Gastroesophageal sphincter (tissue), 3 donors: Measurements from ENCODE around the gene MXRA7.

Source experiments
- CTCF ChIP-seq, 4 experiments: fragments of 200-600 bp in 2 of 4; fragments of 450-650 bp in 2 of 4; sonication (generic) in 1 of 4; IDR thresholded peaks; one replicate each; pipeline ENCODE4 v1.5.1; 2017 to 2019; ENCODE audit warnings: antibody characterized with exemption in 4 of 4, mild to moderate bottlenecking in 2 of 4, moderate library complexity in 2 of 4
- EP300 ChIP-seq: sonication (generic); formaldehyde crosslinking; IDR thresholded peaks from one replicate; pipeline ENCODE4 v1.6.1; 2017; ENCODE audit warnings: antibody characterized with exemption, mild to moderate bottlenecking
- POLR2A ChIP-seq, 2 donors: fragments of 450-650 bp; IDR thresholded peaks; one replicate each; pipeline ENCODE4 v1.6.1; 2017; ENCODE audit warnings: antibody characterized with exemption in 2 of 2, mild to moderate bottlenecking in 2 of 2, moderate library complexity in 1 of 2
- POLR2AphosphoS5 ChIP-seq: sonication (generic); formaldehyde crosslinking; IDR thresholded peaks from one replicate; pipeline ENCODE4 v1.6.1; 2017; ENCODE audit warnings: antibody characterized with exemption

GRCh38 chr17:76640550-76641380 is 70.0 kb downstream of the MXRA7 start:
- no peak for TF ChIP-seq POLR2A (IDR thresholded peaks at IDR 0.05)
- TF ChIP-seq CTCF (IDR thresholded peaks at IDR 0.05), result no peak
- no peak for TF ChIP-seq POLR2AphosphoS5
- no peak for TF ChIP-seq EP300
